Spleen (tissue), 11 donors: Measurements from ENCODE around the gene ADGRB2. TPM values are rescaled to one million over a fixed set of nuclear protein-coding genes. Genes with fewer than 3 reads are reported as not detected.

Experiments used
- DNase-seq: peaks from one replicate; pipeline ENCODE4 v3.0.0-alpha.2; 2020
- H3K27ac ChIP-seq, 8 donors: fragments of 200-600 bp; sonication (generic) in 7 of 8; 1 replicate in 4 of 8; 2 replicates in 4 of 8; pipeline versions ENCODE4 v1.5.0 to v1.8.0; 2016 to 2021; ENCODE audit warnings: inconsistent platforms in 4 of 8, mild to moderate bottlenecking in 4 of 8, moderate library complexity in 1 of 8
- H3K27me3 ChIP-seq, 7 donors: fragments of 200-600 bp; sonication (generic) in 6 of 7; replicated peaks in 1 of 7; 1 replicate in 4 of 7; 2 replicates in 3 of 7; pipeline versions ENCODE4 v1.5.0 to v1.8.0; 2016 to 2021; ENCODE audit warnings: inconsistent platforms in 3 of 7, mild to moderate bottlenecking in 1 of 7
- H3K36me3 ChIP-seq, 6 donors: fragments of 200-600 bp; sonication (generic) in 5 of 6; 1 replicate in 4 of 6; 2 replicates in 2 of 6; pipeline versions ENCODE4 v1.5.0 to v1.8.0; 2016 to 2021; ENCODE audit warnings: inconsistent platforms in 2 of 6
- H3K4me1 ChIP-seq, 6 donors: fragments of 200-600 bp; sonication (generic) in 5 of 6; 1 replicate in 3 of 6; 2 replicates in 3 of 6; pipeline versions ENCODE4 v1.5.0 to v1.8.0; 2016 to 2021; ENCODE audit warnings: inconsistent platforms in 3 of 6
- H3K4me3 ChIP-seq, 8 donors: fragments of 200-600 bp; sonication (generic) in 7 of 8; 1 replicate in 4 of 8; 2 replicates in 4 of 8; pipeline versions ENCODE4 v1.5.0 to v1.8.0; 2016 to 2021; ENCODE audit warnings: inconsistent platforms in 4 of 8, mild to moderate bottlenecking in 4 of 8, moderate library complexity in 2 of 8
- H3K9me3 ChIP-seq, 8 donors: fragments of 200-600 bp; sonication (generic) in 7 of 8; 1 replicate in 4 of 8; 2 replicates in 4 of 8; pipeline versions ENCODE4 v1.5.0 to v1.8.0; 2016 to 2021; ENCODE audit warnings: inconsistent platforms in 4 of 8
- POLR2A ChIP-seq, 3 donors: fragments of 450-650 bp; IDR thresholded peaks; one replicate each; pipeline ENCODE4 v1.5.1; 2017; ENCODE audit warnings: antibody characterized with exemption in 3 of 3, mild to moderate bottlenecking in 1 of 3
- POLR2AphosphoS5 ChIP-seq, 3 donors: sonication (generic); formaldehyde crosslinking; IDR thresholded peaks; one replicate each; pipeline ENCODE4 v1.5.1; 2017; ENCODE audit warnings: antibody characterized with exemption in 3 of 3
- WGBS, 5 donors: extraction: QIAGEN DNeasy Blood & Tissue Kit in 3 of 5; methylation state at CpG; one replicate each; pipeline versions ENCODE4 v1.1.5 to v1.1.7; 2013 to 2018; 5-methylcytosine and 5-hydroxymethylcytosine counted together
- intact Hi-C: fragments of 100-400 bp; cut with DNase I; formaldehyde crosslinking; loops from one replicate; pipeline ENCODE4 v1.15.0; 2023; ENCODE audit warnings: low total_unique reads
- polyA plus RNA-seq, 3 donors: library from polyadenylated mRNA; stranded (reverse); fragments of 200-250 nt; gene quantifications; one replicate each; pipeline ENCODE4 v1.2.1, GENCODE V29; 2013
- total RNA-seq, 7 donors: library from RNA; depleted of rRNA in 3 of 7; stranded (reverse); fragments of >200 nt in 3 of 7; fragmentation: NEBNext Ultra II Directional in 4 of 7; extraction: Animal tissue kit (Norgen Biotek cat#: 25700) in 4 of 7; gene quantifications; one replicate each; pipeline versions ENCODE4 v1.1.0 to v1.2.1, GENCODE V29; 2016 to 2021
- TF ChIP-seq, protein P1 (sequence below), 11 experiments: fragments of 200-600 bp in 7 of 11; fragments of 450-650 bp in 4 of 11; sonication (generic) in 4 of 11; IDR thresholded peaks in 8 of 11; conservative IDR thresholded peaks in 3 of 11; 1 replicate in 7 of 11; 2 replicates in 4 of 11; pipeline versions ENCODE4 v1.4.0 to v1.8.0; 2016 to 2021; ENCODE audit warnings: antibody characterized with exemption in 11 of 11, inconsistent platforms in 4 of 11, mild to moderate bottlenecking in 1 of 11
- donor health status: healthy with polysubstance abuse.
- donor health status: DM: no; HTN: no; CAD: no; lungs with moderate emphysema.
- donor health status: DM: no; HTN: no; CAD: no.
- donor health status: Bipolar disorder and iron deficiency.
- donor health status: healthy.
- donor health status: DM: no; HTN: no; CAD: no.
- donor health status: DM: yes; HTN: yes; CAD: no.

The ADGRB2 gene
- total and polyA plus RNA-seq, 10 donors: 0.52 to 5.1 (median 1.5) TPM

DNA sequence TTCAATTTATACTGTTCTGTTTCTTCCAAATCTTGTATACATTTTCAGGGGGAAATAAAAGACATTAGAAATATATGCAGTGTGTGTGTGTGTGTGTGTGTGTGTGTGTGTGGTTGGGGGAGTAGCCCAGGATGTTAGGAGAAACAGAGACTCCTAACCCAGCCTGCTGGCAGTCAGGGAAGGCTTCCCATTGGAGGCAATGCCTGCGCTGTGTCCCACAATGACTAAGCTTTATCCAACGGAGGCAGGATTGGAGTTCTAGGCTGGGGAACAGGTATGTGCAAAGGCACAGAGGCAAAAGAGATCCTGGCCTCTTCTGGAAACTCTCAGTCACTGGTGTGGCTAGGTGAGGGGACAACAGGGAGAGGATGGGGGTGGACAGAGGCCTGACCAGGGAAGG, 16.5 kb upstream of the ADGRB2 start:
- intact Hi-C loops: no loop called here
- WGBS, 5 donors: 64 to 81% (median 76%) methylated on average over 2 of the region's 2 CpGs
- Histone ChIP-seq H3K4me3 (no peak overlapping the region), H3K27me3 (peaks cover 0 to 38% (median 0%) of the 10 kb centered on the region in 7 donors), H3K4me1 (peaks cover 0 to 42% (median 16%) of the 10 kb centered on the region in 6 donors), H3K36me3 (no peaks in the 10 kb centered on the region), H3K9me3 (no peaks in the 10 kb centered on the region), H3K27ac (no peak overlapping the region)
- no peak for TF ChIP-seq POLR2A (IDR thresholded peaks at IDR 0.05)
- TF ChIP-seq, protein P1, sequence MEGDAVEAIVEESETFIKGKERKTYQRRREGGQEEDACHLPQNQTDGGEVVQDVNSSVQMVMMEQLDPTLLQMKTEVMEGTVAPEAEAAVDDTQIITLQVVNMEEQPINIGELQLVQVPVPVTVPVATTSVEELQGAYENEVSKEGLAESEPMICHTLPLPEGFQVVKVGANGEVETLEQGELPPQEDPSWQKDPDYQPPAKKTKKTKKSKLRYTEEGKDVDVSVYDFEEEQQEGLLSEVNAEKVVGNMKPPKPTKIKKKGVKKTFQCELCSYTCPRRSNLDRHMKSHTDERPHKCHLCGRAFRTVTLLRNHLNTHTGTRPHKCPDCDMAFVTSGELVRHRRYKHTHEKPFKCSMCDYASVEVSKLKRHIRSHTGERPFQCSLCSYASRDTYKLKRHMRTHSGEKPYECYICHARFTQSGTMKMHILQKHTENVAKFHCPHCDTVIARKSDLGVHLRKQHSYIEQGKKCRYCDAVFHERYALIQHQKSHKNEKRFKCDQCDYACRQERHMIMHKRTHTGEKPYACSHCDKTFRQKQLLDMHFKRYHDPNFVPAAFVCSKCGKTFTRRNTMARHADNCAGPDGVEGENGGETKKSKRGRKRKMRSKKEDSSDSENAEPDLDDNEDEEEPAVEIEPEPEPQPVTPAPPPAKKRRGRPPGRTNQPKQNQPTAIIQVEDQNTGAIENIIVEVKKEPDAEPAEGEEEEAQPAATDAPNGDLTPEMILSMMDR (IDR thresholded peaks at IDR 0.05 in 8 of 11, conservative IDR thresholded peaks at IDR 0.05 in 3 of 11): no peak
- TF ChIP-seq POLR2AphosphoS5 (IDR thresholded peaks at IDR 0.05): no peak
- no peak for DNase-seq

DNA sequence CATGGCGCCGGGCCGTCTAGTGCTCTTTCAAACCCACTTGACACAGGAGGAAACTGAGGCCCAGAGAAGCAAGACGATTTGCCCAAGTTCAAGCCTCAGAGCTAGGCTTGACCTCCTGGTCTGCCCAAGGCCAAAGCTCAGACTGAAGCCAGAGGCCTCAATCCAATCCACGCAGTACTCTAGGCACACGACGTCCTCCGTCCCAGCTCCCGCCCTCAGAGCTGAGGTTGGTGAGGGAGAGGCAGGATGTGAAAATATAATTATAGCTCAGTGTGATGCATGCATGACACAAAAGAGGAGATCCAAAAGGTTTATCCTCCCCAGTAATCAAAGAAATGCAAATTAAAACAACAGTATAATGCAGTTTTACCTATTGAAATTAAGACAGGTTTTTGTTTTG, 15.5 kb upstream of the ADGRB2 start:
- intact Hi-C loops: loop anchor here (10.0 kb wide), 1 partner anchor 55 kb away; no protein-coding TSS in a partner anchor

DNA sequence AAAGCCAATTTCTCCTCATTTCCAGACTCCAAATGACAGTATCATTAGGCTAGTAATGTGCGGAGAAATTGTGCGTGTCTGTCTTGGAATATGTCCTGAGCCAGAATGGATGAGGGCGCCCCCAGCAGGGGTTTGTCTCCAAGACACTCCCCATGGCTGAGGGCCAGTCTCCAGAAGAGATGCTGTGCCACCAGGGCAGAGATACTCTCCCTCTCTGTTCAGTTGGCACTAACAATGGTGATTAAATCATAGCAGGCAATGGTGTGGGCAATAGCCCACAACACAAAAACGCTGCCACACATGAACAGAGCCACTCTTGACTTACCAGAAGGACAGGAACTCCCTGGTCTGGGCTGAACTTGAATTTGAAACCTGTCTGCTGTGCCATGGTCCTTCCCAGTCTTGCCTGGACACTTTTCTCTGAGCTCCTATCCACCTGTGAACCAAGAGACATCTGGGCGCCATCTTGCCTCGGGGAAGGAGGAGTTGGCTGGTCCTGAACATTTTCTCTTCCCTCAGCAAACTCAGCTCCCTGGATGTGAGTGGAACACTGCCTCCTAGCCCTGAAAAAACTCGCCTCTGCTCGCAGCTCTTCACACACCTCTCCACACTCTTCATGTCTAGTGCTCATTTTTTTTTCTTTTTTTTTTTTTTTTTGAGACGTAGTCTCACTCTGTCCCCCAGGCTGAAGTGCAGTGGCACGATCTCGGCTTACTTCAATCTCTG, 14.8 kb upstream of the ADGRB2 start:
- DNase-seq: no peak
- Histone ChIP-seq H3K4me3 (no peak overlapping the region), H3K36me3 (no peaks in the 10 kb centered on the region), H3K4me1 (peaks cover 0 to 25% (median 6%) of the 10 kb centered on the region in 6 donors), H3K9me3 (no peaks in the 10 kb centered on the region), H3K27me3 (peaks cover 0 to 55% (median 13%) of the 10 kb centered on the region in 7 donors), H3K27ac (no peak overlapping the region)
- TF ChIP-seq POLR2A (IDR thresholded peaks at IDR 0.05): no peak
- TF ChIP-seq, protein P1 (IDR thresholded peaks at IDR 0.05 in 8 of 11, conservative IDR thresholded peaks at IDR 0.05 in 3 of 11): no peak
- no peak for TF ChIP-seq POLR2AphosphoS5 (IDR thresholded peaks at IDR 0.05)
- WGBS, 5 donors: 85 to 94% (median 91%) methylated on average over 11 of the region's 11 CpGs
- intact Hi-C loops: loop anchor here (10.0 kb wide), 1 partner anchor 54 kb away; no protein-coding TSS in a partner anchor

More for the DNA sequence above, 15.5 kb upstream of the ADGRB2 start:
- no peak for TF ChIP-seq POLR2A (IDR thresholded peaks at IDR 0.05)
- TF ChIP-seq POLR2AphosphoS5 (IDR thresholded peaks at IDR 0.05): no peak
- TF ChIP-seq, protein P1 (IDR thresholded peaks at IDR 0.05 in 8 of 11, conservative IDR thresholded peaks at IDR 0.05 in 3 of 11): no peak
- Histone ChIP-seq H3K4me1 (peaks cover 0 to 32% (median 13%) of the 10 kb centered on the region in 6 donors), H3K27ac (no peak overlapping the region), H3K9me3 (no peaks in the 10 kb centered on the region), H3K27me3 (peaks cover 0 to 47% (median 8%) of the 10 kb centered on the region in 7 donors), H3K36me3 (no peaks in the 10 kb centered on the region), H3K4me3 (no peak overlapping the region)
- 86 to 89% (median 87%) methylated on average over 9 of the region's 9 CpGs for WGBS, 5 donors
- DNase-seq: peak; percentile 27

DNA sequence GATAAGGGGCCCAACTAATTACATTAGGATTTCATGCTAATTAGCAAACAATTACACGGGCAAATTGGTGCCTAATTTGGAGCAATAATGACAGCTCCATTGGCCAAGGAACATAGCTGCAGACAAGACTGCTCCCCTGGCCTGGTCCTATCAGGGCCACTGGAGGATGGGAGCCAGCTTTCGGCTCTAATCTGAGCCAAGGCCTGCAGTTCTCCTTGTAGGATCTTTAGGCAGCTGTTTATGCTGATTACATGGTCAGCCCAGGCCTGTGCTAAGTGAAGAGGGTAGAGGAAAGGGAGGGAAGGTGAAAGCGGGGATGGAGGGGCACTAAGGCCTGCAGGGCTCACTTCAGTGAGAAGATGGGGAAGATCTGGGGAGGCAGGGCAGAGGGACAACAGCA, 12.4 kb upstream of the ADGRB2 start:
- no peaks in the 10 kb centered on the region for H3K36me3 ChIP-seq
- TF ChIP-seq POLR2AphosphoS5 (IDR thresholded peaks at IDR 0.05) (no peak), POLR2A (IDR thresholded peaks at IDR 0.05) (no peak)
- TF ChIP-seq, protein P1 (IDR thresholded peaks at IDR 0.05 in 8 of 11, conservative IDR thresholded peaks at IDR 0.05 in 3 of 11): no peak
- no peak overlapping the region for H3K27ac ChIP-seq
- 72 to 91% (median 80%) methylated on average over 3 of the region's 3 CpGs for WGBS, 5 donors
- intact Hi-C loops: loop anchor here (10.0 kb wide), 1 partner anchor 52 kb away; no protein-coding TSS in a partner anchor
- H3K9me3 ChIP-seq: no peaks in the 10 kb centered on the region
- no peak overlapping the region for H3K4me3 ChIP-seq
- H3K4me1 ChIP-seq: peaks cover 14 to 25% (median 20%) of the 10 kb centered on the region in 6 donors
- DNase-seq: no peak
- H3K27me3 ChIP-seq: peaks cover 0 to 75% (median 35%) of the 10 kb centered on the region in 7 donors
